B cell (primary cell): ENCODE data around the gene BARHL2. TPM values are rescaled to one million over a fixed set of nuclear protein-coding genes. Genes with fewer than 3 reads are reported as not detected.

Experiments
- ATAC-seq: fragments of 200-7000 bp; cut with Tn5 transposase; one replicate; pipeline ENCODE4 v1.10.0; 2021; ENCODE audit warnings: low read depth, mild to moderate bottlenecking, moderate number of reproducible peaks, moderate library complexity
- CTCF ChIA-PET: fragments of 350-600 bp; sonication (Branson Sonifier 250); formaldehyde crosslinking; loops from one replicate; lab custom pipeline; 2021; ENCODE audit warnings: antibody characterized with exemption, inconsistent platforms; lab: Charles Lee
- POLR2A ChIA-PET: fragments of 350-600 bp; sonication (Branson Sonifier 250); formaldehyde crosslinking; loops from one replicate; lab custom pipeline; 2021; ENCODE audit warnings: antibody characterized with exemption; lab: Charles Lee
- DNase-seq: peaks from one replicate; pipeline ENCODE4 v3.0.0; 2013
- H2AFZ ChIP-seq: 2 replicates; pipeline ENCODE4 v1.6.1; 2012; ENCODE audit warnings: mild to moderate bottlenecking, low read depth, low read length; ENCODE audit not compliant: insufficient read depth, poor library complexity, severe bottlenecking
- H3K27ac ChIP-seq, 2 donors: 1 replicate in 1 of 2; 2 replicates in 1 of 2; pipeline ENCODE4 v1.5.1; 2012 to 2013; ENCODE audit warnings: low read length in 2 of 2, mild to moderate bottlenecking in 2 of 2, moderate library complexity in 1 of 2
- H3K27me3 ChIP-seq, 4 experiments: fragments of 200-600 bp in 1 of 4; sonication (generic) in 1 of 4; replicated peaks in 1 of 4; 1 replicate in 2 of 4; 2 replicates in 2 of 4; pipeline versions ENCODE4 v1.6.1 to v1.7.0; 2013 to 2016; ENCODE audit warnings: low read length in 3 of 4, mild to moderate bottlenecking in 2 of 4, mixed read lengths in 1 of 4, moderate library complexity in 1 of 4; ENCODE audit not compliant: insufficient read depth in 4 of 4, control insufficient read depth in 3 of 4; ENCODE audit errors: control extremely low read depth in 1 of 4
- H3K36me3 ChIP-seq, 2 experiments: replicated peaks in 1 of 2; 1 replicate in 1 of 2; 2 replicates in 1 of 2; pipeline versions ENCODE4 v1.6.1 to v1.7.1; 2013; ENCODE audit warnings: low read length in 1 of 2; ENCODE audit not compliant: insufficient read depth in 2 of 2, control insufficient read depth in 1 of 2; ENCODE audit errors: control extremely low read depth in 1 of 2, extremely low read depth in 1 of 2
- H3K4me1 ChIP-seq, 2 donors: fragments of 200-600 bp in 1 of 2; sonication (generic) in 1 of 2; 1 replicate in 1 of 2; 2 replicates in 1 of 2; pipeline versions ENCODE4 v1.5.1 to v1.6.1; 2013 to 2017; ENCODE audit warnings: low read length in 2 of 2; ENCODE audit not compliant: control insufficient read depth in 2 of 2, insufficient read depth in 2 of 2
- H3K4me2 ChIP-seq: replicated peaks from 2 replicates; pipeline ENCODE3; 2012; ENCODE audit warnings: mild to moderate bottlenecking, low read depth, low read length; ENCODE audit not compliant: poor library complexity, severe bottlenecking
- H3K4me3 ChIP-seq, 5 experiments: fragments of 200-600 bp in 1 of 5; sonication (generic) in 1 of 5; 1 replicate in 3 of 5; 2 replicates in 2 of 5; pipeline versions ENCODE4 v1.5.1 to v1.7.0; 2011 to 2016; ENCODE audit warnings: low read length in 4 of 5, mild to moderate bottlenecking in 4 of 5, low read depth in 2 of 5, control low read depth in 1 of 5, moderate library complexity in 1 of 5; ENCODE audit not compliant: insufficient read depth in 1 of 5; ENCODE audit errors: control extremely low read depth in 1 of 5, extremely low read depth in 1 of 5
- H3K79me2 ChIP-seq: fragments of 200-600 bp; sonication (generic); one replicate; pipeline ENCODE4 v1.6.0; 2016; ENCODE audit warnings: low read length; ENCODE audit not compliant: control insufficient read depth, insufficient read depth
- H3K9ac ChIP-seq: fragments of 200-600 bp; sonication (generic); 2 replicates; pipeline ENCODE4 v1.6.1; 2017; ENCODE audit warnings: mild to moderate bottlenecking, low read length, moderate library complexity
- H3K9me3 ChIP-seq, 3 donors: one replicate each; pipeline versions ENCODE4 v1.6.1 to v1.7.1; 2013; ENCODE audit warnings: low read length in 2 of 3; ENCODE audit not compliant: control insufficient read depth in 2 of 3, insufficient read depth in 1 of 3; ENCODE audit errors: control extremely low read depth in 1 of 3
- H4K20me1 ChIP-seq: 2 replicates; pipeline ENCODE4 v1.6.0; 2012; ENCODE audit warnings: mild to moderate bottlenecking, low read length; ENCODE audit not compliant: insufficient read depth, control insufficient read depth, poor library complexity, severe bottlenecking
- H3K27ac Mint-ChIP-seq: one replicate; pipeline ENCODE4 v1.8.0; 2021; ENCODE audit warnings: mixed read lengths
- H3K27me3 Mint-ChIP-seq: one replicate; pipeline ENCODE4 v1.8.0; 2021; ENCODE audit warnings: mixed read lengths
- H3K4me1 Mint-ChIP-seq: one replicate; pipeline ENCODE4 v1.8.0; 2021; ENCODE audit warnings: mixed read lengths
- H3K4me3 Mint-ChIP-seq: one replicate; pipeline ENCODE4 v1.8.0; 2021; ENCODE audit warnings: mixed read lengths
- H3K9me3 Mint-ChIP-seq: one replicate; pipeline ENCODE4 v1.8.0; 2022; ENCODE audit warnings: mixed read lengths; ENCODE audit not compliant: insufficient read depth
- EZH2 ChIP-seq: IDR thresholded peaks from 2 replicates; pipeline ENCODE4 v1.6.1; 2012; ENCODE audit warnings: borderline replicate concordance, low read depth, mild to moderate bottlenecking, moderate library complexity, low read length; ENCODE audit not compliant: insufficient read depth, poor library complexity, severe bottlenecking
- WGBS: methylation state at CpG from one replicate; pipeline ENCODE4 v1.1.5; 2013; ENCODE audit warnings: missing lambda C conversion rate; ENCODE audit not compliant: insufficient coverage; 5-methylcytosine and 5-hydroxymethylcytosine counted together
- intact Hi-C: fragments of 100-400 bp; cut with micrococcal nuclease; formaldehyde crosslinking; loops from one replicate; pipeline ENCODE4 v1.10.0; 2022
- polyA plus RNA-seq: library from polyadenylated mRNA; depleted of rRNA; stranded (reverse); fragments of >200 nt; gene quantifications from 2 replicates; pipeline ENCODE4 v1.2.3, GENCODE V29; 2012
- total RNA-seq, 2 donors: library from RNA; stranded (reverse); fragments of 120-200 nt in 1 of 2; gene quantifications; 1 replicate in 1 of 2; 2 replicates in 1 of 2; pipeline versions ENCODE4 v1.2.3 to v1.2.4, GENCODE V29; 2013 to 2022
- TF ChIP-seq, protein P1 (sequence below): fragments of 200-600 bp; IDR thresholded peaks from one replicate; pipeline ENCODE4 v1.8.0; 2022; ENCODE audit warnings: antibody characterized with exemption, mild to moderate bottlenecking

The BARHL2 gene
- total and polyA plus RNA-seq, 2 donors (not counting 1 experiment from before 2014, with no cell fraction given) = not detected

DNA sequence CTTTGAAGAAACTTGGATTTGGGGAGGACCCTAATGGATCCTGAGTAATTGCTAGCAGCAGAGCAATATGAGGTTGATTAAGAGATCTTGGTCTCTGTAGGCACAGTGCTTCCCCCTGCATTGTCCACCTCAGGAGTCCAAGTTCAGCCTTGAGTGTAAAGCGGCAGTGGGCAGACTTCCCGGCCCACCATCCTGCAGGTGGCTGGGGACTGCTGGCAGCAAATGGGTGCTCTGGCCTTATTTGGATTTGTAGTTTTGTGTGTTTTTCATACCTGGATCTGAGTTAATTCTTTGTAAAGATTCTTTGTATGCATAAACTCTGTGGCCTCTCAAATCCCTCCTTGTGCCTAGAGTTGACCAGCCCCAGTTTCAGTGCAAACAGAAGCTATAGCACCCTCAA, 7.6 kb downstream of the BARHL2 start:
- DNase-seq (no peak), ATAC-seq (no peak)
- Histone ChIP-seq H2AFZ (no peak overlapping the region), H4K20me1 (no peaks in the 10 kb centered on the region), H3K4me2 (no peak overlapping the region), H3K36me3 (no peaks in the 10 kb centered on the region), H3K9me3 (peaks cover 0 to 30% (median 0%) of the 10 kb centered on the region in 3 donors), H3K79me2 (no peaks in the 10 kb centered on the region), H3K27ac (no peak overlapping the region), H3K27me3 (peaks cover 0 to 94% (median 80%) of the 10 kb centered on the region in 4 experiments), H3K4me1 (peaks cover 12 to 44% of the 10 kb centered on the region in 2 donors), H3K9ac (no peak overlapping the region), H3K4me3 (no peak overlapping the region)
- Mint-ChIP-seq H3K9me3 (no peaks in the 10 kb centered on the region), H3K4me1 (peaks cover 12% of the 10 kb centered on the region), H3K4me3 (no peak overlapping the region), H3K27ac (no peak overlapping the region), H3K27me3 (peaks cover 81% of the 10 kb centered on the region)
- ChIA-PET CTCF (no interaction called here), POLR2A (no interaction called here)
- WGBS = 38% methylated on average over 2 of the region's 2 CpGs
- intact Hi-C loops = no loop called here
- no peak for TF ChIP-seq EZH2
- TF ChIP-seq, protein P1, sequence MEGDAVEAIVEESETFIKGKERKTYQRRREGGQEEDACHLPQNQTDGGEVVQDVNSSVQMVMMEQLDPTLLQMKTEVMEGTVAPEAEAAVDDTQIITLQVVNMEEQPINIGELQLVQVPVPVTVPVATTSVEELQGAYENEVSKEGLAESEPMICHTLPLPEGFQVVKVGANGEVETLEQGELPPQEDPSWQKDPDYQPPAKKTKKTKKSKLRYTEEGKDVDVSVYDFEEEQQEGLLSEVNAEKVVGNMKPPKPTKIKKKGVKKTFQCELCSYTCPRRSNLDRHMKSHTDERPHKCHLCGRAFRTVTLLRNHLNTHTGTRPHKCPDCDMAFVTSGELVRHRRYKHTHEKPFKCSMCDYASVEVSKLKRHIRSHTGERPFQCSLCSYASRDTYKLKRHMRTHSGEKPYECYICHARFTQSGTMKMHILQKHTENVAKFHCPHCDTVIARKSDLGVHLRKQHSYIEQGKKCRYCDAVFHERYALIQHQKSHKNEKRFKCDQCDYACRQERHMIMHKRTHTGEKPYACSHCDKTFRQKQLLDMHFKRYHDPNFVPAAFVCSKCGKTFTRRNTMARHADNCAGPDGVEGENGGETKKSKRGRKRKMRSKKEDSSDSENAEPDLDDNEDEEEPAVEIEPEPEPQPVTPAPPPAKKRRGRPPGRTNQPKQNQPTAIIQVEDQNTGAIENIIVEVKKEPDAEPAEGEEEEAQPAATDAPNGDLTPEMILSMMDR = no peak

DNA sequence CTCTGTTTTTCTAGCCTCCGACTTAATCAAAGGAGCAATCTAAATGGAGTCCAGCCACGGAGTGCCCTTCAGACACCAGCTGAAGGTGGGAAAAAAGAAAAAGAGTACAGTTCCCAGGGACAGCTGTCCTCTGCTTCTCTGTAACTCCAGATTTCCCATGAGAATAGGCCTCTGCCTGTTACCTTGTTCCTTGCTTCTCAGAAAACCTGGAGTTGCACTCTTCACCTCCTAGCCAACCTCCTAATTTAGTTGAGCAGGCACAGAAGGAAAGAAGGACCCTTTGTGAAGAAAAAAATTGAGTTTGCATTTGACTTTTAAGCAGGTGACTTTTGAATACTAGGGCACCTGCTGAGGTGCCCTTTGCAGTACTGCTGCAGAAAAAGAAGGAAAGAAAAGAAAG, 8.3 kb downstream of the BARHL2 start:
- H3K4me2 ChIP-seq = no peak overlapping the region
- no peak overlapping the region for H3K4me3 ChIP-seq
- H3K4me3 Mint-ChIP-seq = no peak overlapping the region
- no peak overlapping the region for H3K27ac ChIP-seq
- no peaks in the 10 kb centered on the region for H3K36me3 ChIP-seq
- H3K27me3 ChIP-seq = peaks cover 0 to 91% (median 81%) of the 10 kb centered on the region in 4 experiments
- H3K9ac ChIP-seq = no peak overlapping the region
- ATAC-seq (no peak), DNase-seq (no peak)
- peaks cover 83% of the 10 kb centered on the region for H3K27me3 Mint-ChIP-seq
- peaks cover 12% of the 10 kb centered on the region for H3K4me1 Mint-ChIP-seq
- peaks cover 0 to 24% (median 0%) of the 10 kb centered on the region in 3 donors for H3K9me3 ChIP-seq
- intact Hi-C loops = no loop called here
- ChIA-PET CTCF (no interaction called here), POLR2A (no interaction called here)
- H2AFZ ChIP-seq = no peak overlapping the region
- peaks cover 12 to 37% of the 10 kb centered on the region in 2 donors for H3K4me1 ChIP-seq
- H3K9me3 Mint-ChIP-seq = no peaks in the 10 kb centered on the region
- 13% methylated on average over 2 of the region's 2 CpGs for WGBS
- no peaks in the 10 kb centered on the region for H4K20me1 ChIP-seq
- no peaks in the 10 kb centered on the region for H3K79me2 ChIP-seq
- H3K27ac Mint-ChIP-seq = no peak overlapping the region
- TF ChIP-seq EZH2 = no peak
- TF ChIP-seq, protein P1 = no peak
